Osteocyte (in vitro differentiated cells): ENCODE data around the gene ZNF22. TPM values are rescaled to one million over a fixed set of nuclear protein-coding genes. Genes with fewer than 3 reads are reported as not detected.

Experiments used
- DNase-seq: peaks from one replicate; pipeline ENCODE4 v3.0.0; 2021; ENCODE audit warnings: mixed read lengths; ENCODE audit not compliant: unreplicated experiment; ENCODE audit errors: extremely low spot score
- H3K27ac Mint-ChIP-seq: one replicate; pipeline ENCODE4 v1.8.0; 2021; ENCODE audit warnings: mild to moderate bottlenecking, mixed read lengths; ENCODE audit not compliant: unreplicated experiment
- H3K27me3 Mint-ChIP-seq: one replicate; pipeline ENCODE4 v1.8.0; 2021; ENCODE audit warnings: mixed read lengths; ENCODE audit not compliant: unreplicated experiment
- H3K36me3 Mint-ChIP-seq: one replicate; pipeline ENCODE4 v1.8.0; 2021; ENCODE audit warnings: mixed read lengths; ENCODE audit not compliant: unreplicated experiment
- H3K4me1 Mint-ChIP-seq: one replicate; pipeline ENCODE4 v1.8.0; 2021; ENCODE audit warnings: mixed read lengths; ENCODE audit not compliant: unreplicated experiment
- H3K4me3 Mint-ChIP-seq: one replicate; pipeline ENCODE4 v1.8.0; 2021; ENCODE audit warnings: mild to moderate bottlenecking, moderate library complexity, mixed read lengths; ENCODE audit not compliant: unreplicated experiment
- H3K9me3 Mint-ChIP-seq: one replicate; pipeline ENCODE4 v1.8.0; 2021; ENCODE audit warnings: mixed read lengths; ENCODE audit not compliant: unreplicated experiment
- CTCF ChIP-seq: fragments of 200-600 bp; sonication (generic); IDR thresholded peaks from 2 replicates; pipeline ENCODE4 v1.5.0; 2021; ENCODE audit warnings: antibody characterized with exemption, mild to moderate bottlenecking, moderate library complexity
- long read RNA-seq: library from polyadenylated mRNA; unstranded; transcript quantifications from one replicate; pipeline ENCODE4 v2.0.0, GENCODE V29; 2021
- total RNA-seq: library from RNA; stranded (reverse); gene quantifications from 2 replicates; pipeline ENCODE4 v1.2.1, GENCODE V29; 2021

Gene ZNF22
- 22.9 and 23.4 TPM in 2 replicates for total RNA-seq
- long read RNA-seq, transcript ZNF22-201 (2 exons, 2,551 nt) = major isoform, 169 of 180 reads
- long read RNA-seq, partial matches to known transcripts = 0 of 180 reads
- long read RNA-seq, other reads (novel, unspliced or antisense) = 11 of 180 reads

DNA sequence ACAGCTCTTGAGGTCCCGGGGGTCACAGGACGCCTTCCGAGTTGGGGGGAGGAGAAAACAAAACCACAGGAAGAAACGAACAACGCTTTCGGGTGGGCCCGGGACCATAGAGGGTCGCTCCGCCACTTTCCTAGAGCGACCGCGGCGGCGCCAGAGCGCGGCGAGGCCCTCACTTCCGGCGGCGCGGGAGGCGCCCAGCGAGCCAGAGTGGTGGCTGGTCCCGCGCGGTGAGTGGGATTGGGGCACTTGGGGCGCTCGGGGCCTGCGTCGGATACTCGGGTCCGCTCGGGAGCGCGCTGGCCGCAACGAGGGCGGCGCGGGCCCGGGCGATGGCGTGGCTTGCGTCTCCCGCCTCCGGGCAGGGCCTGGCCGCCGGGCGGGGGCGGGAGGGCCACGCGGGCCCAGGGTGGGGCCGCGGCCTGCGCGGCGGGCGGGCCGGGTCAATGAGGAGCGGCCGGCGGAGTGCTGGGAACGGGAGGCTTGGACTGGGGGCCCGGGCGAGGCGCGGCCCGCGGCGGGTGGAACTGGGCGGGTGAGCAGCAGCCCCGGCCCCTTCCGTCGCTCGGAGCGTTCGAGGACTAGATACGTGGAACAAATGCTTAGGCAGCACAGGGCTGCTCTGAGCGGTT, at the start of gene ZNF22:
Gene ZNF22, plus strand, starts transcription at position 172 of the 629 bp plus-strand sequence. CDS start 2,446 bp downstream, outside the sequence.
- Mint-ChIP-seq H3K9me3 (peaks cover 13% of the 10 kb centered on the region), H3K27me3 (no peaks in the 10 kb centered on the region), H3K4me1 (peaks cover 30% of the 10 kb centered on the region), H3K27ac (peak within 1 kb of the TSS; percentile 91), H3K36me3 (peaks cover 33% of the 10 kb centered on the region), H3K4me3 (peak within 1 kb of the TSS; percentile 83)
- peak; percentile 29 for TF ChIP-seq CTCF
- DNase-seq = no peak

DNA sequence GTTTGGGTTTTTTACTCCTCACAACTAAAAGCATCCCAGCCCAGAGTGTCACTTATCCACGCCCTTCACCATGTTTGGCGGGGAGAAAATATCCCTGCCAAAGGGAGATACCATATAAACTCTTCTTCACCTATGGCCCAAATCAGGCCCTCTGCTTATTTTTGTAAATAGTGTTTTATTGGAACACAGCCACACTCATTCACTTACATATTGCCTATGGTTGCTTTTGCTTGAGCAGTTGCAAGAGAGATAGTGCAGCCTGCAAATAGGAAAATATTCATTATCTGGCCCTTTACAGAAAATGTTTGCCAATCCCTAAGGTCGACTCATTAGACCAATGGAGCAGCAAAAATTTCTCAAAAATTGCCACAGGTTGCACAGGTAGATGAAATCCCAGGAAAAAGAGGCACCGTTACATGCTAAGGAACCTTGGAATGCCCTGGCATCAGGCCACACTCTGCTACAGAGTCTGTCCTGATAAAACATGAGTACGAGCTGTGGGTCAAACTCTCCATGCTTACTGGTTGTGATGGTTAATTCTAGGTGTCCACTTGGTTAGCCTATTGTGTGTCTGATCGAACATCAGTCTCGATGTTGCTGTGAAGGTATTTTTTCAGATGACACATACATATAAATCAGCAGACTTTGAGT, 49.0 kb upstream of the ZNF22 start:
- H3K9me3 Mint-ChIP-seq = no peaks in the 10 kb centered on the region
- no peak for TF ChIP-seq CTCF
- H3K27ac Mint-ChIP-seq = no peak overlapping the region
- no peak overlapping the region for H3K4me3 Mint-ChIP-seq
- peaks cover 26% of the 10 kb centered on the region for H3K4me1 Mint-ChIP-seq
- DNase-seq = no peak
- no peaks in the 10 kb centered on the region for H3K27me3 Mint-ChIP-seq
- peaks cover 8% of the 10 kb centered on the region for H3K36me3 Mint-ChIP-seq

DNA sequence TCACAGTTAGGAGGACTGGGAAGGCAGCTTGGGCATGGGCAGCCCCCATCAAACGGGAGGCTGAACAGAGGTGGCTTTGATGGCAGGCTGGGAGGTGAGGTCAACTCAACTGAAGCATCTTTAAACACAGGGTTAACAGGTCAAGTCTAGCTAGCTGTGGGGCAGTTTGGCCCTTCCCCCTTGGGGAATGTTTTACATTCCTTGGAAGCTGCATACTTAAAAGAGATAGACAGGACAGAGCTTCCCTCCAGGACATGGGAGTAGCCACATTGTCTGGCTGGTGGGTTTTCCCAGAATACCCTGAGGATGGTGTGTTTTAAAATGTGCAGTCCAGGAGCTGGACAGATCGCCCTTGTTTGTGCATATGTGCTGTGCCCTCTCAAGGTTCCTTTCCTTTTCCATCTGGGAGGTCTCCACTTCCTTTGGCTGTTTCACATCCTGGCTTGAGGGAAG, 47.9 kb upstream of the ZNF22 start:
- TF ChIP-seq CTCF = no peak
- Mint-ChIP-seq H3K36me3 (peaks cover 8% of the 10 kb centered on the region), H3K4me1 (peaks cover 30% of the 10 kb centered on the region), H3K4me3 (no peak overlapping the region), H3K9me3 (peaks cover 4% of the 10 kb centered on the region), H3K27me3 (no peaks in the 10 kb centered on the region), H3K27ac (peak overlapping the region; percentile 32)
- no peak for DNase-seq

- Mint-ChIP-seq H3K27me3 (no peaks in the 10 kb centered on the region), H3K27ac (no peak overlapping the region), H3K9me3 (peaks cover 4% of the 10 kb centered on the region), H3K36me3 (peaks cover 8% of the 10 kb centered on the region), H3K4me1 (peaks cover 41% of the 10 kb centered on the region), H3K4me3 (no peak overlapping the region)
- no peak for TF ChIP-seq CTCF
- no peak for DNase-seq
Measured at GRCh38 chr10:44954042-44954441, 46.7 kb upstream of the ZNF22 start.

DNA sequence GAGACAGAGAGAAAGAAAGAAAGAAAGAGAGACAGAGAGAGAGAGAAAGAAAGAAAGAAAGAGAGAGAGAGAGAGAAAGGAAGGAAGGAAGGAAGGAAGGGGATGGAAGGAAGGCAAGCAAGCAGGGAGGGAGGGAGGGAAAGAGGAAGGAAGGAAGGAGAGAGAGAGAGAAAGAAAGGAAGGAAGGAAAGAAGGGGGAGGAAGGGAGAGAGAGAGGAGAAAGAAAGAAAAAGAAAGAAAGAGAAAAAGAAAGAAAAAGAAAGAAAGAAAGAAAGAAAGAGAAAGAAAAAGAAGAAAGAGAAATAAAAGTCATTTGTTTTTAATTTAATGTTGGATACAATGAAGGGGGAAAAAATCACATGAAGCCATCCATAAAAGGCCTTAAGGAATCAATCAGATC, 45.8 kb upstream of the ZNF22 start:
- H3K27ac Mint-ChIP-seq = no peak overlapping the region
- H3K4me3 Mint-ChIP-seq = no peak overlapping the region
- H3K36me3 Mint-ChIP-seq = peaks cover 8% of the 10 kb centered on the region
- peaks cover 4% of the 10 kb centered on the region for H3K9me3 Mint-ChIP-seq
- DNase-seq = no peak
- H3K4me1 Mint-ChIP-seq = peaks cover 41% of the 10 kb centered on the region
- no peaks in the 10 kb centered on the region for H3K27me3 Mint-ChIP-seq
- no peak for TF ChIP-seq CTCF
